H9 (cell line): Measurements from ENCODE around the gene C20orf96. TPM values are rescaled to one million over a fixed set of nuclear protein-coding genes. Genes with fewer than 3 reads are reported as not detected.

Source experiments
- DNase-seq: peaks from one replicate; pipeline ENCODE4 v3.0.0-alpha.2; 2017
- H2AFZ ChIP-seq: one replicate; pipeline ENCODE4 v1.6.1; 2013; ENCODE audit warnings: mild to moderate bottlenecking, low read length, control low read depth, moderate library complexity
- H2AK5ac ChIP-seq: 2 replicates; pipeline ENCODE4 v1.6.1; 2013; ENCODE audit warnings: low read length, control low read depth, mixed read lengths; ENCODE audit not compliant: insufficient read length
- H2BK120ac ChIP-seq: one replicate; pipeline ENCODE4 v1.6.1; 2013; ENCODE audit warnings: low read depth, mild to moderate bottlenecking, low read length, control low read depth, inconsistent platforms; ENCODE audit not compliant: poor library complexity, severe bottlenecking
- H2BK12ac ChIP-seq: 2 replicates; pipeline ENCODE4 v1.6.1; 2013; ENCODE audit warnings: low read length, control low read depth, mixed read lengths, low read depth; ENCODE audit not compliant: insufficient read length
- H2BK15ac ChIP-seq: 2 replicates; pipeline ENCODE4 v1.6.1; 2013; ENCODE audit warnings: low read depth, low read length, control low read depth
- H2BK20ac ChIP-seq: one replicate; pipeline ENCODE4 v1.6.1; 2013; ENCODE audit warnings: low read depth, mild to moderate bottlenecking, low read length, control low read depth, inconsistent platforms; ENCODE audit not compliant: poor library complexity, severe bottlenecking
- H2BK5ac ChIP-seq: 2 replicates; pipeline ENCODE4 v1.6.1; 2013; ENCODE audit warnings: low read length, control low read depth, mixed read lengths; ENCODE audit not compliant: insufficient read length
- H3K14ac ChIP-seq: 2 replicates; pipeline ENCODE4 v1.6.1; 2013; ENCODE audit warnings: low read length, control low read depth; ENCODE audit not compliant: insufficient read depth
- H3K18ac ChIP-seq: 2 replicates; pipeline ENCODE4 v1.6.1; 2013; ENCODE audit warnings: low read depth, mild to moderate bottlenecking, mixed read lengths, low read length, control low read depth; ENCODE audit not compliant: insufficient read length
- H3K23ac ChIP-seq: 2 replicates; pipeline ENCODE4 v1.6.1; 2013; ENCODE audit warnings: low read length, control low read depth, mixed read lengths, low read depth; ENCODE audit not compliant: insufficient read length
- H3K23me2 ChIP-seq: 2 replicates; pipeline ENCODE4 v1.6.1; 2013; ENCODE audit warnings: low read depth, mild to moderate bottlenecking, mixed read lengths, low read length, control low read depth; ENCODE audit not compliant: insufficient read length, poor library complexity, severe bottlenecking
- H3K27ac ChIP-seq: 2 replicates; pipeline ENCODE4 v1.5.1; 2013; ENCODE audit warnings: low read length, control low read depth, mixed read lengths, low read depth; ENCODE audit not compliant: insufficient read length
- H3K27me3 ChIP-seq: 2 replicates; pipeline ENCODE4 v1.6.1; 2013; ENCODE audit warnings: low read length, control low read depth, inconsistent platforms; ENCODE audit not compliant: insufficient read depth
- H3K4ac ChIP-seq: 2 replicates; pipeline ENCODE4 v1.6.1; 2013; ENCODE audit warnings: low read depth, mild to moderate bottlenecking, control low read depth, inconsistent platforms, low read length, moderate library complexity
- H3K4me1 ChIP-seq: 2 replicates; pipeline ENCODE4 v1.6.1; 2013; ENCODE audit warnings: low read length, control low read depth, inconsistent platforms; ENCODE audit not compliant: insufficient read depth
- H3K4me2 ChIP-seq: 2 replicates; pipeline ENCODE4 v1.6.1; 2013; ENCODE audit warnings: low read length, control low read depth, mixed read lengths; ENCODE audit not compliant: insufficient read length, insufficient read depth
- H3K56ac ChIP-seq: 2 replicates; pipeline ENCODE4 v1.6.1; 2013; ENCODE audit warnings: low read depth, mild to moderate bottlenecking, mixed read lengths, low read length, control low read depth; ENCODE audit not compliant: insufficient read length
- H3K79me1 ChIP-seq: 2 replicates; pipeline ENCODE4 v1.6.1; 2013; ENCODE audit warnings: low read depth, mild to moderate bottlenecking, moderate library complexity, low read length, control low read depth, inconsistent platforms; ENCODE audit not compliant: insufficient read depth, poor library complexity, severe bottlenecking
- H3K79me2 ChIP-seq: 2 replicates; pipeline ENCODE4 v1.6.1; 2013; ENCODE audit warnings: low read length, control low read depth, inconsistent platforms; ENCODE audit not compliant: insufficient read depth
- H3K9ac ChIP-seq: 2 replicates; pipeline ENCODE4 v1.6.1; 2013; ENCODE audit warnings: low read length, control low read depth, mixed read lengths; ENCODE audit not compliant: insufficient read length; ENCODE audit errors: extremely low read depth
- H3K9me3 ChIP-seq: one replicate; pipeline ENCODE4 v1.6.1; 2013; ENCODE audit warnings: low read depth, low read length, inconsistent platforms; ENCODE audit not compliant: control insufficient read depth
- H3T11ph ChIP-seq: one replicate; pipeline ENCODE4 v1.6.1; 2013; ENCODE audit warnings: mild to moderate bottlenecking, low read length, control low read depth, inconsistent platforms
- H4K20me1 ChIP-seq: one replicate; pipeline ENCODE4 v1.6.1; 2013; ENCODE audit not compliant: control insufficient read depth, insufficient read length, insufficient read depth
- H4K5ac ChIP-seq: 2 replicates; pipeline ENCODE4 v1.6.1; 2013; ENCODE audit warnings: low read depth, mild to moderate bottlenecking, mixed read lengths, low read length, control low read depth; ENCODE audit not compliant: insufficient read length
- H4K8ac ChIP-seq: replicated peaks from 2 replicates; pipeline ENCODE4 v1.6.1; 2013; ENCODE audit warnings: low read length, control low read depth, mixed read lengths, low read depth; ENCODE audit not compliant: insufficient read length
- H4K91ac ChIP-seq: 2 replicates; pipeline ENCODE4 v1.6.1; 2013; ENCODE audit warnings: low read depth, mild to moderate bottlenecking, moderate library complexity, mixed read lengths, low read length, control low read depth; ENCODE audit not compliant: insufficient read length
- H3K27ac Mint-ChIP-seq, 3 experiments: 2 replicates in 2 of 3; 3 replicates in 1 of 3; pipeline ENCODE4 v1.8.0; 2020 to 2021; ENCODE audit warnings: mixed read lengths in 3 of 3, mild to moderate bottlenecking in 1 of 3, moderate library complexity in 1 of 3
- H3K27me3 Mint-ChIP-seq: 2 replicates; pipeline ENCODE4 v1.8.0; 2021; ENCODE audit warnings: low read depth, mild to moderate bottlenecking, moderate library complexity, mixed read lengths
- H3K36me3 Mint-ChIP-seq, 3 experiments: 2 replicates in 2 of 3; 3 replicates in 1 of 3; pipeline ENCODE4 v1.8.0; 2020 to 2021; ENCODE audit warnings: low read depth in 3 of 3, mixed read lengths in 3 of 3; ENCODE audit not compliant: insufficient read depth in 1 of 3
- H3K4me1 Mint-ChIP-seq, 2 experiments: 2 replicates each; pipeline ENCODE4 v1.8.0; 2020; ENCODE audit warnings: mixed read lengths in 2 of 2
- H3K4me3 Mint-ChIP-seq, 2 experiments: 2 replicates in 1 of 2; 3 replicates in 1 of 2; pipeline ENCODE4 v1.8.0; 2020 to 2021; ENCODE audit warnings: mild to moderate bottlenecking in 2 of 2, mixed read lengths in 2 of 2, moderate library complexity in 1 of 2
- H3K9me3 Mint-ChIP-seq, 2 experiments: 2 replicates in 1 of 2; 3 replicates in 1 of 2; pipeline ENCODE4 v1.8.0; 2020; ENCODE audit warnings: mild to moderate bottlenecking in 2 of 2, mixed read lengths in 2 of 2, moderate library complexity in 1 of 2
- WGBS: extraction: QIAGEN DNeasy Blood & Tissue Kit; methylation state at CpG from one replicate; pipeline ENCODE4 v1.1.7; 2013; ENCODE audit warnings: missing lambda C conversion rate, low lambda C conversion rate, mixed read lengths; ENCODE audit not compliant: insufficient read length; ENCODE audit errors: extremely low coverage; 5-methylcytosine and 5-hydroxymethylcytosine counted together
- total RNA-seq: library from RNA; stranded (reverse); gene quantifications from 2 replicates; pipeline ENCODE4 v1.2.1, GENCODE V29; 2021
- TF ChIP-seq, protein P1 (sequence below): fragments of 200-600 bp; sonication (generic); conservative IDR thresholded peaks from 3 replicates; pipeline ENCODE4 v1.8.0; 2021; ENCODE audit warnings: antibody characterized with exemption, mild to moderate bottlenecking

Gene C20orf96
- total RNA-seq, 1 experiment from 2014 or later, result 14.5 TPM

DNA sequence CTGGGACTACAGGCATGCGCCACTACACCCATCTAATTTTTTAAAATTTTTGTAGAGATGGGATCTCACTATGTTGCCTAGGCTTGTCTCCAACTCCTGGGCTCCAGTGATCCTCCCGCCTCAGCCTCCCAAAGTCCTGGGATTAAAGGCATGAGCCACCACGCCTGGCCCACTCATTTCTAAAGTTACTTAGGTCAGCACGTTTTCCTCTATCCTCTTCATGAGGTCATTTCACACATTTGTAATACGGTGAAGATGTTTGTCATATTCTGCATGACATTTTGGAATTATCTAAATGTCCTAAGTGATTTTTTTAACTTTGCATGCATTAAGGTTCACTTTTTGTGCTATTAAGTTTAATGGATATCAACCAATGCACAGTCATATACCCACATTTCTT lies 22.9 kb upstream of the C20orf96 start:
- H3K4me3 Mint-ChIP-seq, result no peak overlapping the region
- Histone ChIP-seq H3K9ac (no peak overlapping the region), H2BK120ac (no peak overlapping the region), H3K4me1 (no peaks in the 10 kb centered on the region; the same call in 1 of the 2 replicates), H2BK12ac (no peak overlapping the region), H2BK5ac (no peak overlapping the region), H4K8ac (no peak overlapping the region), H2BK15ac (no peak overlapping the region), H3K23me2 (peaks cover 9% of the 10 kb centered on the region), H3K18ac (no peak overlapping the region), H4K20me1 (no peaks in the 10 kb centered on the region), H3K4ac (no peak overlapping the region), H3K14ac (no peak overlapping the region), H3K9me3 (no peaks in the 10 kb centered on the region), H2AFZ (no peak overlapping the region), H3T11ph (no peak overlapping the region), H3K27me3 (no peaks in the 10 kb centered on the region), H4K5ac (no peak overlapping the region), H2AK5ac (no peak overlapping the region), H3K79me2 (no peaks in the 10 kb centered on the region), H3K23ac (no peak overlapping the region), H3K79me1 (no peaks in the 10 kb centered on the region), H3K27ac (no peak overlapping the region), H3K56ac (no peak overlapping the region), H4K91ac (no peak overlapping the region), H3K4me2 (no peak overlapping the region), H2BK20ac (no peak overlapping the region)
- TF ChIP-seq, protein P1, sequence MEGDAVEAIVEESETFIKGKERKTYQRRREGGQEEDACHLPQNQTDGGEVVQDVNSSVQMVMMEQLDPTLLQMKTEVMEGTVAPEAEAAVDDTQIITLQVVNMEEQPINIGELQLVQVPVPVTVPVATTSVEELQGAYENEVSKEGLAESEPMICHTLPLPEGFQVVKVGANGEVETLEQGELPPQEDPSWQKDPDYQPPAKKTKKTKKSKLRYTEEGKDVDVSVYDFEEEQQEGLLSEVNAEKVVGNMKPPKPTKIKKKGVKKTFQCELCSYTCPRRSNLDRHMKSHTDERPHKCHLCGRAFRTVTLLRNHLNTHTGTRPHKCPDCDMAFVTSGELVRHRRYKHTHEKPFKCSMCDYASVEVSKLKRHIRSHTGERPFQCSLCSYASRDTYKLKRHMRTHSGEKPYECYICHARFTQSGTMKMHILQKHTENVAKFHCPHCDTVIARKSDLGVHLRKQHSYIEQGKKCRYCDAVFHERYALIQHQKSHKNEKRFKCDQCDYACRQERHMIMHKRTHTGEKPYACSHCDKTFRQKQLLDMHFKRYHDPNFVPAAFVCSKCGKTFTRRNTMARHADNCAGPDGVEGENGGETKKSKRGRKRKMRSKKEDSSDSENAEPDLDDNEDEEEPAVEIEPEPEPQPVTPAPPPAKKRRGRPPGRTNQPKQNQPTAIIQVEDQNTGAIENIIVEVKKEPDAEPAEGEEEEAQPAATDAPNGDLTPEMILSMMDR, result no peak
- H3K36me3 Mint-ChIP-seq, result peaks cover 0 to 9% (median 0%) of the 10 kb centered on the region in 3 experiments; a peak in 2 of 7 replicates
- no peak overlapping the region for H3K27ac Mint-ChIP-seq
- no CpG with 5 or more reads among the region's 5 CpGs for WGBS
- no peak for DNase-seq
- H3K27me3 Mint-ChIP-seq, result no peaks in the 10 kb centered on the region
- no peaks in the 10 kb centered on the region for H3K9me3 Mint-ChIP-seq
- H3K4me1 Mint-ChIP-seq, result peaks cover 19 to 22% of the 10 kb centered on the region in 2 experiments
